ENCODE results near the gene DHRS2.
"Not testable (repeated sequence)": the region's sequence is repeated elsewhere in the genome, so short reads cannot be mapped to it uniquely, and the experiment has no call there.

Gene DHRS2

GRCh38 chr14:23670481-23670880 lies 34.3 kb downstream of the DHRS2 start:
- no peak for DNase-seq (ENCODE audit: low spot score)
- TF ChIP-seq CTCF (IDR thresholded peaks at IDR 0.05; ENCODE audit: extremely low read depth, missing control alignments) = no peak

GRCh38 chr14:23672200-23672599 lies 36.0 kb downstream of the DHRS2 start:
- no peak for DNase-seq (ENCODE audit: low spot score)
- no peak for TF ChIP-seq CTCF (IDR thresholded peaks at IDR 0.05; ENCODE audit: extremely low read depth, missing control alignments)

- no peak for TF ChIP-seq CTCF (IDR thresholded peaks at IDR 0.05; ENCODE audit: extremely low read depth, missing control alignments)
Observed at GRCh38 chr14:23675337-23675736, 39.2 kb downstream of the DHRS2 start.

GRCh38 chr14:23675906-23676305 lies 39.7 kb downstream of the DHRS2 start:
- TF ChIP-seq CTCF (IDR thresholded peaks at IDR 0.05; ENCODE audit: extremely low read depth, missing control alignments) = no peak
- no peak for DNase-seq (ENCODE audit: low spot score)

More at GRCh38 chr14:23675337-23675736, 39.2 kb downstream of the DHRS2 start:
- DNase-seq (ENCODE audit: low spot score) = no peak

GRCh38 chr14:23681337-23681736 lies 45.2 kb downstream of the DHRS2 start:
- DNase-seq (ENCODE audit: low spot score) = no peak
- TF ChIP-seq CTCF (IDR thresholded peaks at IDR 0.05; ENCODE audit: extremely low read depth, missing control alignments) = no peak

GRCh38 chr14:23689709-23690514 lies 53.7 kb downstream of the DHRS2 start:
- DNase-seq (ENCODE audit: low spot score) = not testable (repeated sequence)

GRCh38 chr14:23692416-23692815 lies 56.3 kb downstream of the DHRS2 start:
- TF ChIP-seq CTCF (IDR thresholded peaks at IDR 0.05; ENCODE audit: extremely low read depth, missing control alignments) = no peak
- no peak for DNase-seq (ENCODE audit: low spot score)

- no peak for TF ChIP-seq CTCF (IDR thresholded peaks at IDR 0.05; ENCODE audit: extremely low read depth, missing control alignments)
- no peak for DNase-seq (ENCODE audit: low spot score)
Observed at GRCh38 chr14:23693252-23693775, 57.1 kb downstream of the DHRS2 start.

Data from GM20000 (cell line).